RWPE1 (cell line): Measurements from ENCODE around the gene HS6ST3.

Source experiments
- CTCF ChIA-PET: fragments of 350-600 bp; sonication (Branson Sonifier 250); formaldehyde crosslinking; extraction: SDS; loops from one replicate; lab custom pipeline; 2021; lab: Yijun Ruan, JAX
- POLR2A ChIA-PET: fragments of 400-600 bp; formaldehyde crosslinking; extraction: SDS; loops from one replicate; lab custom pipeline; 2020; ENCODE audit warnings: antibody characterized with exemption; ENCODE audit not compliant: low non-redundant PET; lab: Yijun Ruan, JAX
- DNase-seq: peaks from one replicate; pipeline ENCODE4 v3.0.0; 2012; ENCODE audit warnings: low spot score
- H3K27ac ChIP-seq: fragments of 450-650 bp; 2 replicates; pipeline ENCODE4 v1.5.1; 2017
- CTCF ChIP-seq: fragments of 450-650 bp; conservative IDR thresholded peaks from 2 replicates; pipeline ENCODE4 v1.5.1; 2017; ENCODE audit warnings: low read depth, mild to moderate bottlenecking

The HS6ST3 gene

GRCh38 chr13:96229356-96229755, 139.4 kb downstream of the HS6ST3 start:
- ChIA-PET CTCF (no interaction called here), POLR2A (no interaction called here)

GRCh38 chr13:96238241-96238640, 148.3 kb downstream of the HS6ST3 start:
- ChIA-PET POLR2A (no interaction called here), CTCF (interaction anchor here (0.5 kb wide), 1 partner anchor 97 kb away, joined by 3 read pairs; no protein-coding TSS in a partner anchor)
- TF ChIP-seq CTCF: no peak
- H3K27ac ChIP-seq: no peak overlapping the region
- DNase-seq: no peak

More at GRCh38 chr13:96229356-96229755, 139.4 kb downstream of the HS6ST3 start:
- DNase-seq: no peak
- TF ChIP-seq CTCF: no peak
- no peak overlapping the region for H3K27ac ChIP-seq

- POLR2A ChIA-PET: no interaction called here
- CTCF ChIA-PET: no interaction called here
- no peak for TF ChIP-seq CTCF
- no peak overlapping the region for H3K27ac ChIP-seq
- no peak for DNase-seq
Observed at GRCh38 chr13:96238861-96239260, 149.0 kb downstream of the HS6ST3 start.

- no peak for TF ChIP-seq CTCF
- no peak overlapping the region for H3K27ac ChIP-seq
- CTCF ChIA-PET: no interaction called here
- DNase-seq: no peak
- POLR2A ChIA-PET: no interaction called here
Observed at GRCh38 chr13:96243376-96243775, 153.5 kb downstream of the HS6ST3 start.

GRCh38 chr13:96248103-96248502, 158.2 kb downstream of the HS6ST3 start:
- H3K27ac ChIP-seq: no peak overlapping the region
- no peak for TF ChIP-seq CTCF
- POLR2A ChIA-PET: no interaction called here
- no peak for DNase-seq
- CTCF ChIA-PET: no interaction called here

GRCh38 chr13:96248996-96249395, 159.1 kb downstream of the HS6ST3 start:
- ChIA-PET POLR2A (no interaction called here), CTCF (no interaction called here)
- no peak for TF ChIP-seq CTCF

GRCh38 chr13:96252903-96253302, 163.0 kb downstream of the HS6ST3 start:
- H3K27ac ChIP-seq: no peak overlapping the region
- CTCF ChIA-PET: no interaction called here
- DNase-seq: no peak
- POLR2A ChIA-PET: no interaction called here
- no peak for TF ChIP-seq CTCF

More at GRCh38 chr13:96248996-96249395, 159.1 kb downstream of the HS6ST3 start:
- no peak overlapping the region for H3K27ac ChIP-seq
- DNase-seq: no peak
